LNCaP clone FGC (cell line): ENCODE measurements around the gene TRIM2.

ENCODE experiments used
- DNase-seq: peaks from one replicate; pipeline ENCODE4 v3.0.0-alpha.2; 2011; ENCODE audit warnings: low read depth
- H3K4me3 ChIP-seq: 2 replicates; pipeline ENCODE4 v1.5.1; 2011; ENCODE audit warnings: mild to moderate bottlenecking, low read depth, low read length, control low read depth
- CTCF ChIP-seq: IDR thresholded peaks from 2 replicates; pipeline ENCODE4 v1.5.1; 2012; ENCODE audit warnings: mild to moderate bottlenecking; ENCODE audit not compliant: control insufficient read depth, insufficient read depth; ENCODE audit errors: extremely low read depth

The TRIM2 gene

GRCh38 chr4:153204247-153204671 lies at the start of gene TRIM2:
TSS of gene TRIM2 (plus strand) at chr4:153204443. CDS start at chr4:153204531, 88 bp downstream.
- H3K4me3 ChIP-seq, result peak within 1 kb of the TSS; percentile 16
- no peak for DNase-seq
- no peak for TF ChIP-seq CTCF

- DNase-seq, result no peak
- H3K4me3 ChIP-seq, result no peak overlapping the region
- TF ChIP-seq CTCF, result no peak
Observed at GRCh38 chr4:153155686-153156085, 48.6 kb upstream of the TRIM2 start.

GRCh38 chr4:153156263-153156662 lies 48.0 kb upstream of the TRIM2 start:
- TF ChIP-seq CTCF, result no peak
- no peak for DNase-seq
- no peak overlapping the region for H3K4me3 ChIP-seq

- no peak for TF ChIP-seq CTCF
- no peak for DNase-seq
- H3K4me3 ChIP-seq, result no peak overlapping the region
Observed at GRCh38 chr4:153156721-153157120, 47.5 kb upstream of the TRIM2 start.

GRCh38 chr4:153159016-153159415 lies 45.2 kb upstream of the TRIM2 start:
- no peak for DNase-seq
- no peak overlapping the region for H3K4me3 ChIP-seq
- TF ChIP-seq CTCF, result no peak

- TF ChIP-seq CTCF, result no peak
- no peak overlapping the region for H3K4me3 ChIP-seq
- DNase-seq, result no peak
Observed at GRCh38 chr4:153159728-153160221, 44.5 kb upstream of the TRIM2 start.

- TF ChIP-seq CTCF, result no peak
- DNase-seq, result no peak
- no peak overlapping the region for H3K4me3 ChIP-seq
Observed at GRCh38 chr4:153160821-153161220, 43.4 kb upstream of the TRIM2 start.
